Tibial nerve (tissue), 4 donors: ENCODE results near the gene TAP2. TPM values are rescaled to one million over a fixed set of nuclear protein-coding genes. Genes with fewer than 3 reads are reported as not detected.
"Not testable (repeated sequence)": the region's sequence is repeated elsewhere in the genome, so short reads cannot be mapped to it uniquely, and the experiment has no call there.

Experiments
- DNase-seq, 2 donors: peaks; one replicate each; pipeline ENCODE4 v3.0.0-alpha.2; 2019; ENCODE audit warnings: low spot score in 2 of 2
- H3K27ac ChIP-seq, 4 donors: fragments of 200-600 bp; sonication (generic) in 3 of 4; one replicate each; pipeline ENCODE4 v1.5.1; 2017 to 2019; ENCODE audit warnings: mild to moderate bottlenecking in 1 of 4
- H3K27me3 ChIP-seq, 2 donors: fragments of 200-600 bp; sonication (generic) in 1 of 2; one replicate each; pipeline versions ENCODE4 v1.5.1 to v1.6.0; 2017 to 2019
- H3K36me3 ChIP-seq, 3 donors: fragments of 200-600 bp; sonication (generic); one replicate each; pipeline ENCODE4 v1.5.1; 2018 to 2019
- H3K4me1 ChIP-seq, 4 donors: fragments of 200-600 bp; sonication (generic) in 3 of 4; one replicate each; pipeline ENCODE4 v1.5.1; 2017 to 2019
- H3K4me3 ChIP-seq, 4 donors: fragments of 200-600 bp; sonication (generic) in 3 of 4; one replicate each; pipeline ENCODE4 v1.5.1; 2017 to 2019; ENCODE audit warnings: mild to moderate bottlenecking in 1 of 4, moderate library complexity in 1 of 4
- H3K9me3 ChIP-seq, 4 donors: fragments of 200-600 bp; sonication (generic) in 3 of 4; one replicate each; pipeline ENCODE4 v1.5.1; 2017 to 2019
- EP300 ChIP-seq, 2 donors: sonication (generic); formaldehyde crosslinking; IDR thresholded peaks; one replicate each; pipeline ENCODE4 v1.6.1; 2017; ENCODE audit warnings: antibody characterized with exemption in 2 of 2, mild to moderate bottlenecking in 1 of 2
- POLR2A ChIP-seq, 2 donors: fragments of 450-650 bp; IDR thresholded peaks; one replicate each; pipeline ENCODE4 v1.6.1; 2017; ENCODE audit warnings: antibody characterized with exemption in 2 of 2, mild to moderate bottlenecking in 2 of 2, moderate library complexity in 2 of 2
- WGBS, 2 donors: methylation state at CpG; one replicate each; pipeline ENCODE4 v1.1.5; 2018; 5-methylcytosine and 5-hydroxymethylcytosine counted together
- total RNA-seq, 4 donors: library from RNA; depleted of rRNA; stranded (reverse); fragments of >200 nt; gene quantifications; one replicate each; pipeline ENCODE4 v1.1.0, GENCODE V29; 2016
- TF ChIP-seq, protein P1 (sequence below), 5 experiments: fragments of 200-600 bp in 3 of 5; fragments of 450-650 bp in 2 of 5; sonication (generic) in 3 of 5; IDR thresholded peaks; one replicate each; pipeline ENCODE4 v1.5.1; 2016 to 2019; ENCODE audit warnings: antibody characterized with exemption in 5 of 5, mild to moderate bottlenecking in 3 of 5, moderate library complexity in 2 of 5

Gene TAP2
- total RNA-seq, 4 donors from 2014 or later = 14.1 to 21.9 (median 19.8) TPM

DNA sequence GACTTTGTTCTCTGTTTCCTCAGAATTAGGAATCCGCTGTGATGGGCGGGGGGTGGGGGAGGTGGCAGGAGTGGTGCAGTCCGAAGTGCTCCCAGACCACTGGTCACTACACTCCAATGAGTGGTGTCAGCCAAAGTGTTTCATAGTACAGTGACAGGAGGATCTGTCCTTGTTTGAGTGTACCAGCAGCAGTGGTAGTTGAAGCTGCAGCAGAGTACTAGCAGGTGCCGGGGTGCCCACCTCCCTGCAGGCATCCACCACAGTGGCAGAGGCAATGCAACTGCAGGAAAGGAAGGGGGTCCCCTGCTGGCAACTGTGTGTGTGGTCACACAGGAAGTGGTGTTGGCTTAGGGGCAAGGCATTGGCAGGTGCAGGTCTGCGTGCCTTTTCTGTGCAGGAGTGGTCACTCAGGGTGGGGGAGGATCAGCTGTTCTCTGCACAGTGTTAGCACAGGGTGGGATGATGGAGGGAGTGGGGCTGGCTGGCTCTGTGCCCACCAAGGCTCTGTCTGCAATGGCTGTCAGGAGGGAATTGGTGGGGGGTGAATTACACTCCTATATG lies 31.4 kb downstream of the TAP2 start:
- Histone ChIP-seq H3K9me3 (no peaks in the 10 kb centered on the region), H3K36me3 (no peaks in the 10 kb centered on the region), H3K4me1 (no peaks in the 10 kb centered on the region), H3K27me3 (peaks cover 0 to 44% of the 10 kb centered on the region in 2 donors), H3K27ac (no peak overlapping the region), H3K4me3 (no peak overlapping the region)
- TF ChIP-seq, protein P1, sequence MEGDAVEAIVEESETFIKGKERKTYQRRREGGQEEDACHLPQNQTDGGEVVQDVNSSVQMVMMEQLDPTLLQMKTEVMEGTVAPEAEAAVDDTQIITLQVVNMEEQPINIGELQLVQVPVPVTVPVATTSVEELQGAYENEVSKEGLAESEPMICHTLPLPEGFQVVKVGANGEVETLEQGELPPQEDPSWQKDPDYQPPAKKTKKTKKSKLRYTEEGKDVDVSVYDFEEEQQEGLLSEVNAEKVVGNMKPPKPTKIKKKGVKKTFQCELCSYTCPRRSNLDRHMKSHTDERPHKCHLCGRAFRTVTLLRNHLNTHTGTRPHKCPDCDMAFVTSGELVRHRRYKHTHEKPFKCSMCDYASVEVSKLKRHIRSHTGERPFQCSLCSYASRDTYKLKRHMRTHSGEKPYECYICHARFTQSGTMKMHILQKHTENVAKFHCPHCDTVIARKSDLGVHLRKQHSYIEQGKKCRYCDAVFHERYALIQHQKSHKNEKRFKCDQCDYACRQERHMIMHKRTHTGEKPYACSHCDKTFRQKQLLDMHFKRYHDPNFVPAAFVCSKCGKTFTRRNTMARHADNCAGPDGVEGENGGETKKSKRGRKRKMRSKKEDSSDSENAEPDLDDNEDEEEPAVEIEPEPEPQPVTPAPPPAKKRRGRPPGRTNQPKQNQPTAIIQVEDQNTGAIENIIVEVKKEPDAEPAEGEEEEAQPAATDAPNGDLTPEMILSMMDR (IDR thresholded peaks at IDR 0.05) = no peak
- no peak for TF ChIP-seq EP300 (IDR thresholded peaks at IDR 0.05)
- no peak for TF ChIP-seq POLR2A (IDR thresholded peaks at IDR 0.05)
- 63 to 83% methylated on average over 5 of the region's 5 CpGs for WGBS, 2 donors
- DNase-seq = no peak

DNA sequence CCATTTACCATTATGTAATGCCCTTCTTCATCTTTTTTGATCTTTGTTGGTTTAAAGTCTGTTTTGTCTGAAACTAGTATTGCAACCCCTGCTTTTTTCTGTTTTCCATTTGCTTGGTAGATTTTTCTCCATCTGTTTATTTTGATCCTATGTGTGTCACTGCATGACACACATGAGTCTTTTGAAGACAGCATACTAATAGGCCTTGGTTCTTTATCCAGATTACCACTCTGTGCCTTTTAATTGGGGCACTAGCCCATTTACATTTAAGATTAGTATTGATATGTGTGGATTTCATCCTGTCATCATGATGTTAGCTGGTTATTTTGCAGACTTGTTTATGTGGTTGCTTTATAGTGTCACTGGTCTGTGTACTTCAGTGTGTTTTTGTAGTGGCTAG lies 33.1 kb downstream of the TAP2 start:
- H3K9me3 ChIP-seq, H3K27ac ChIP-seq, H3K4me3 ChIP-seq, H3K4me1 ChIP-seq, DNase-seq, H3K36me3 ChIP-seq: not testable (repeated sequence)
- peaks cover 0 to 57% of the 10 kb centered on the region in 2 donors for H3K27me3 ChIP-seq

DNA sequence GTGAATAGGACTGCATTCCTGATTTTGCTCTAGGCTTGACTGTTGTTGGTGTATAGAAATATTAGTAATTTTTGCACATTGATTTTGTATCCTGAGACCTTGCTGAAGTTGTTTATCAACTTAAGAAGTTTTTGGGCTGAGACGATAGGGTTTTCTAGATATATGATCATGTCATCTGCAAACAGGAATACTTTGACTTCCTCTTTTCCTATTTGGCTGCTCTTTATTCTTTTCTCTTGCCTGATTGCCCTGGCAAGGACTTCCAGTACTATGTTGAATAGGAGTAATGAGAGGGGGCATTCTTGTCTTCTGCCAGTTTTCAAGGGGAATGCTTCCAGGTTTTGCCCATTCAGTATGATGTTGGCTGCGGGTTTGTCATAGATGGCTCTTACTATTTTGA lies 35.1 kb downstream of the TAP2 start:
- H3K27me3 ChIP-seq = peaks cover 0 to 60% of the 10 kb centered on the region in 2 donors

DNA sequence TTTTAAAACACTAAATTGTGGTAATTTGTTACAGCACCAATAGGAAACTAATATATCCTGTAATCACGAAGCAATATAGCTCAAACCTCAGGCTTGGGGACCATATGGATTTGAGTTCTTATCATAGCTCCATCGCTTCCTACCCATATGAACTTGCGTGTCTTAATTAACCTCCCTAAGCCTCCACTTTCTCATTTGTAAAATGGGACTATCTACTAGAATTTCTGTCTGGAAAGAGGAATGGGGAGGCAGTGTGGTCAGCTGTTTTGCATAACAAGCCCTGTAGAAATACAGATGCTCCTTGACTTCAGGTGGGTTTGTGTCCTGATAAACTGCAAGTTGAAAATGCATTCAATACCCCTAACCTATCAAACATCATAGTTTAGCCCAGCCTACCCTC lies 38.8 kb downstream of the TAP2 start:
- Histone ChIP-seq H3K4me3 (no peak overlapping the region), H3K36me3 (no peaks in the 10 kb centered on the region), H3K4me1 (peaks cover 0 to 12% (median 0%) of the 10 kb centered on the region in 4 donors), H3K27me3 (peaks cover 0 to 53% of the 10 kb centered on the region in 2 donors), H3K27ac (no peak overlapping the region), H3K9me3 (no peaks in the 10 kb centered on the region)
- no peak for TF ChIP-seq POLR2A (IDR thresholded peaks at IDR 0.05)
- TF ChIP-seq, protein P1 (IDR thresholded peaks at IDR 0.05) = no peak
- no peak for TF ChIP-seq EP300 (IDR thresholded peaks at IDR 0.05)
- no peak for DNase-seq
- 72 to 84% methylated on average over 3 of the region's 3 CpGs for WGBS, 2 donors

More for the DNA sequence above, 35.1 kb downstream of the TAP2 start:
- Histone ChIP-seq H3K36me3 (no peaks in the 10 kb centered on the region), H3K27ac (no peak overlapping the region), H3K4me1 (no peaks in the 10 kb centered on the region), H3K9me3 (no peaks in the 10 kb centered on the region), H3K4me3 (no peak overlapping the region)
- WGBS, 2 donors = 62 to 76% methylated on average over 2 of the region's 2 CpGs
- no peak for TF ChIP-seq EP300 (IDR thresholded peaks at IDR 0.05)
- no peak for DNase-seq

DNA sequence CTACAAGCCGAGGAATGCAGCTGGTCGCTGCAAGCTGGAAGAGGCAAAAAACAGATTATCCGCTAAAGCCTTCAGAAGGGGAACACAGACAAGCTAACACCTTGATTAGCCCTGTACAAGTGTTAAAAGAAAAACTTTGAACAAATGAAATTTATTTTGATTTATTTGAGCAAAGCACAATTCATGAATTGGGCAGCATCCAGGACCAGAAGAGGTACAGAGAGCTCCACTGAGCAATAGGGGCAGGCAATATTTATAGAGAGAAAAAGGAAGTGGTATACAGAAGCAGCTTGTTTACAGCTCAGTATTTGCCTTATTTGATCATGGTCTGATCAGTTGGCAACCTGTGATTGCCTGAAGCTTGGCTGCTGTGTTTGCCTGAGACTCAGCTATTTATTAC lies 39.4 kb downstream of the TAP2 start:
- no peak for TF ChIP-seq EP300 (IDR thresholded peaks at IDR 0.05)
- no peak for TF ChIP-seq POLR2A (IDR thresholded peaks at IDR 0.05)
- TF ChIP-seq, protein P1 (IDR thresholded peaks at IDR 0.05) = no peak
- Histone ChIP-seq H3K27ac (no peak overlapping the region), H3K4me3 (no peak overlapping the region), H3K36me3 (no peaks in the 10 kb centered on the region), H3K27me3 (peaks cover 0 to 55% of the 10 kb centered on the region in 2 donors), H3K4me1 (peaks cover 0 to 12% (median 0%) of the 10 kb centered on the region in 4 donors), H3K9me3 (no peaks in the 10 kb centered on the region)
- 90 to 98% methylated on average over 3 of the region's 3 CpGs for WGBS, 2 donors
- no peak for DNase-seq

DNA sequence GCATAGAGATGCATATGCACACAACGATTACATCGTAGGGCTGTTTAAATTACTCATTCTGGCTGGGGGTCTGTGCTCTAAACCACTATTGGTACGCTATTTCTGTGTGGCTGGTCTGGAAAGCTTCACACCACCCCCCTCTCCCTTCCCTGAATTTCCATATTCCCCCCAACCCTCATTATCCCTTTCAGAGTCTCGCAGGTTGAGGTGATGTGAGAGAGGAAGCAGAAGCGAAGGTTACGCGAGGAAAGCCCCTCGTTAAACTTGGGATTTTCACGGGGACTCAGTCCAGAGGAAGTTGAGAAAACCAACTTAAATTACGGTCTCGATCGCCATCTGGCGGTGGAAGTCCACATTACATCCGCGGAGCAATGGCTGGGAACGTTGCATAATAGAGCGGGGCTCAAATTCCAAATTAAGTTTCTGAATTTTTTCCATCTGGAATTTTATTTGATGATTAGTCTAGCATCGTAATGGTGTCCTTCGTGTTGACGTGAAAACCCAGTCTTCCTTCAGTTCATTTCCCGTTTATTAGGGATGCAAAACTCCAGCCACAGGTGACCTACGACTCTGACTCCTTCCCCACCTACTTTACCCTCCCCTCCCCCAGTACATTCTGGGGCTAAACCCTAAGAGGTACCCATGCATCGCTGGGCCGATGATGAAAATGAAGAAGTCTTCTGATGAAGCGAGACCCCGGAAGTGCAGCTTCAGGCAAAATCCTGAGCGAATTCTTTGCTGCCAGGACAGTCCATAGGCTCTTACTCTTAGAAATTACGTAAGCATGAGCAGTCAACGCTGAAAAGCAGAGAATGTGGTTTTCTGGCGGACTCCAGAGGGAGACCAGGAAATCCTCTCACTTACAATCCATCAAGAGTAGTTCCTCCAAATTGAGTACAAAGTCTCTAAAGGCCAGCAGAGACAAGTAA lies 41.4 kb downstream of the TAP2 start:
- peak; percentile 82 to 95 for DNase-seq
- 9 to 11% methylated on average over 30 of the region's 30 CpGs for WGBS, 2 donors
- TF ChIP-seq, protein P1 (IDR thresholded peaks at IDR 0.05) = peak; percentile 82 to 94 (median 89)
- no peak for TF ChIP-seq EP300 (IDR thresholded peaks at IDR 0.05)

More for the DNA sequence above, 41.4 kb downstream of the TAP2 start:
- Histone ChIP-seq H3K27ac (no peak overlapping the region), H3K27me3 (peaks cover 0 to 46% of the 10 kb centered on the region in 2 donors), H3K36me3 (no peaks in the 10 kb centered on the region), H3K4me1 (peaks cover 0 to 12% (median 0%) of the 10 kb centered on the region in 4 donors), H3K4me3 (peak overlapping the region in 2 of 4 donors; percentile 9 to 13), H3K9me3 (no peaks in the 10 kb centered on the region)
